ENCODE data around the gene CCDC152.

CCDC152 gene

GRCh38 chr5:42750507-42750906 lies 6.1 kb upstream of the CCDC152 start:
- Mint-ChIP-seq H3K4me1 (no peaks in the 10 kb centered on the region), H3K9me3 (no peaks in the 10 kb centered on the region), H3K36me3 (ENCODE audit: low read depth) (no peaks in the 10 kb centered on the region), H3K27ac (no peak overlapping the region), H3K27me3 (ENCODE audit: low read depth) (no peaks in the 10 kb centered on the region), H3K4me3 (no peak overlapping the region)
- TF ChIP-seq CTCF (IDR thresholded peaks at IDR 0.05; ENCODE audit: unreplicated experiment in 3 of 3) = no peak

GRCh38 chr5:42751044-42751443 lies 5.6 kb upstream of the CCDC152 start:
- Mint-ChIP-seq H3K4me1 (no peaks in the 10 kb centered on the region), H3K9me3 (no peaks in the 10 kb centered on the region), H3K27ac (no peak overlapping the region), H3K36me3 (ENCODE audit: low read depth) (no peaks in the 10 kb centered on the region), H3K4me3 (no peak overlapping the region), H3K27me3 (ENCODE audit: low read depth) (no peaks in the 10 kb centered on the region)
- no peak for TF ChIP-seq CTCF (IDR thresholded peaks at IDR 0.05; ENCODE audit: unreplicated experiment in 3 of 3)

GRCh38 chr5:42753099-42753498 lies 3.5 kb upstream of the CCDC152 start:
- no peak overlapping the region for H3K4me3 Mint-ChIP-seq
- H3K27ac Mint-ChIP-seq = no peak overlapping the region
- no peak for TF ChIP-seq CTCF (IDR thresholded peaks at IDR 0.05; ENCODE audit: unreplicated experiment in 3 of 3)
- no peaks in the 10 kb centered on the region for H3K27me3 Mint-ChIP-seq (ENCODE audit: low read depth)
- H3K4me1 Mint-ChIP-seq = no peaks in the 10 kb centered on the region
- no peaks in the 10 kb centered on the region for H3K9me3 Mint-ChIP-seq
- no peaks in the 10 kb centered on the region for H3K36me3 Mint-ChIP-seq (ENCODE audit: low read depth)

GRCh38 chr5:42759456-42759855 lies 2.8 kb downstream of the CCDC152 start:
- Mint-ChIP-seq H3K9me3 (no peaks in the 10 kb centered on the region), H3K27ac (no peak overlapping the region), H3K36me3 (ENCODE audit: low read depth) (no peaks in the 10 kb centered on the region), H3K4me1 (no peaks in the 10 kb centered on the region), H3K4me3 (no peak overlapping the region), H3K27me3 (ENCODE audit: low read depth) (no peaks in the 10 kb centered on the region)
- TF ChIP-seq CTCF (IDR thresholded peaks at IDR 0.05; ENCODE audit: unreplicated experiment in 3 of 3) = no peak

- H3K9me3 Mint-ChIP-seq = no peaks in the 10 kb centered on the region
- TF ChIP-seq CTCF (IDR thresholded peaks at IDR 0.05; ENCODE audit: unreplicated experiment in 3 of 3) = no peak
- no peak overlapping the region for H3K27ac Mint-ChIP-seq
- H3K36me3 Mint-ChIP-seq (ENCODE audit: low read depth) = no peaks in the 10 kb centered on the region
- H3K27me3 Mint-ChIP-seq (ENCODE audit: low read depth) = no peaks in the 10 kb centered on the region
- no peak overlapping the region for H3K4me3 Mint-ChIP-seq
- no peaks in the 10 kb centered on the region for H3K4me1 Mint-ChIP-seq
Observed at GRCh38 chr5:42760426-42760825, 3.8 kb downstream of the CCDC152 start.

GRCh38 chr5:42761791-42762190 lies 5.2 kb downstream of the CCDC152 start:
- H3K9me3 Mint-ChIP-seq = no peaks in the 10 kb centered on the region

More at GRCh38 chr5:42761791-42762190, 5.2 kb downstream of the CCDC152 start:
- H3K4me3 Mint-ChIP-seq = no peak overlapping the region
- no peaks in the 10 kb centered on the region for H3K27me3 Mint-ChIP-seq (ENCODE audit: low read depth)
- H3K4me1 Mint-ChIP-seq = no peaks in the 10 kb centered on the region
- no peaks in the 10 kb centered on the region for H3K36me3 Mint-ChIP-seq (ENCODE audit: low read depth)
- no peak for TF ChIP-seq CTCF (IDR thresholded peaks at IDR 0.05; ENCODE audit: unreplicated experiment in 3 of 3)
- H3K27ac Mint-ChIP-seq = no peak overlapping the region
